ENCODE results near the gene CD99. TPM values are rescaled to one million over a fixed set of nuclear protein-coding genes. Genes with fewer than 3 reads are reported as not detected.
A peak's percentile ranks its signal among the peaks of the same experiment; 100 is the strongest.

CD99 gene
- total and polyA plus RNA-seq, 2 of the 13 experiments (the other 11 are each of a cell fraction or from before 2014, with no cell fraction given), result 78.8 to 111 TPM

DNA sequence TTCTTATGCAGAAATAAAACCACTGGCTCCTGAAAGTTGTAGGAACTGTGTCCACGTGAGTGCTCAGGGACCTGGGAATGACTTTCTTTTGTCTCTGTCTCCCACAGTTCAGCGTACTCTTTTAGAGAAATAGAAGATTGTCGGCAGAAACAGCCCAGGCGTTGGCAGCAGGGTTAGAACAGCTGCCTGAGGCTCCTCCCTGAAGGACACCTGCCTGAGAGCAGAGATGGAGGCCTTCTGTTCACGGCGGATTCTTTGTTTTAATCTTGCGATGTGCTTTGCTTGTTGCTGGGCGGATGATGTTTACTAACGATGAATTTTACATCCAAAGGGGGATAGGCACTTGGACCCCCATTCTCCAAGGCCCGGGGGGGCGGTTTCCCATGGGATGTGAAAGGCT is 49.6 kb downstream of the CD99 start:
- H3K4me2 ChIP-seq (ENCODE audit: low read depth, low read length), result no peak overlapping the region
- H3K4me1 ChIP-seq (ENCODE audit: insufficient read depth, low read length), result no peaks in the 10 kb centered on the region
- ChIA-PET CTCF (ENCODE audit: low intra/inter-chr PET ratio, low total read pairs) (no interaction called here), POLR2A (no interaction called here)
- no peak for FAIRE-seq
- H3K27me3 ChIP-seq (ENCODE audit: control insufficient read depth in 1 of 2, insufficient read depth in 2 of 2, low read length in 2 of 2), result no peaks in the 10 kb centered on the region
- no peak for TF ChIP-seq EEA1 (CRISPR knock-in tag; IDR thresholded peaks at IDR 0.05; ENCODE audit: borderline replicate concordance)
- no peak for TF ChIP-seq YEATS4 (CRISPR knock-in tag; IDR thresholded peaks at IDR 0.05; ENCODE audit: borderline replicate concordance)
- TF ChIP-seq IKZF4 (CRISPR knock-in tag; IDR thresholded peaks at IDR 0.05; ENCODE audit: borderline replicate concordance, low read depth, not compliant biosample characterization), result no peak
- no peak for TF ChIP-seq SMARCC2 (IDR thresholded peaks at IDR 0.05)
- no peak for TF ChIP-seq ZZZ3 (CRISPR knock-in tag; IDR thresholded peaks at IDR 0.05; ENCODE audit: borderline replicate concordance)
- TF ChIP-seq ZNF432 (CRISPR knock-in tag; IDR thresholded peaks at IDR 0.05; ENCODE audit: borderline replicate concordance), result no peak
- no peak for TF ChIP-seq LCORL (IDR thresholded peaks at IDR 0.05)
- no peak for TF ChIP-seq LCORL (CRISPR knock-in tag; IDR thresholded peaks at IDR 0.05)
- H3K79me2 ChIP-seq (ENCODE audit: insufficient read depth, low read length), result no peaks in the 10 kb centered on the region
- H2AFZ ChIP-seq (ENCODE audit: low read length), result no peak overlapping the region
- no peak overlapping the region for H3K27ac ChIP-seq (ENCODE audit: extremely low read length, insufficient read depth, low read length)
- intact Hi-C loops (cut with micrococcal nuclease; ENCODE audit: unreplicated experiment), result no loop called here
- 90% methylated on average over 11 of the region's 11 CpGs for WGBS (ENCODE audit: low lambda C conversion rate)
- H3K4me3 ChIP-seq (replicated peaks in 1 of 3; ENCODE audit: insufficient read depth in 1 of 3, low read depth in 2 of 3, low read length in 3 of 3), result no peak overlapping the region
- DNase-seq (ENCODE audit: low spot score), result no peak
- BruUV-seq (replicated peaks), result TSS peak; percentile 68
- H4K20me1 ChIP-seq (ENCODE audit: insufficient read depth, low read length), result no peaks in the 10 kb centered on the region
- H3K9me3 ChIP-seq (ENCODE audit: low read length), result no peaks in the 10 kb centered on the region
- ATAC-seq, result no peak
- peaks cover 4 to 33% of the 10 kb centered on the region in 2 experiments; a peak in 3 of 5 replicates for H3K36me3 ChIP-seq (replicated peaks in 1 of 2; ENCODE audit: control insufficient read depth in 1 of 2, insufficient read depth in 2 of 2, low read length in 2 of 2)
- in situ Hi-C loops (cut with HindIII; ENCODE audit: extremely low pct_ligation_motif_present, low pct_unique_long_range_greater_than_20kb), result no loop called here
- no peak overlapping the region for H3K9ac ChIP-seq (ENCODE audit: insufficient read depth, low read depth, low read length)

DNA sequence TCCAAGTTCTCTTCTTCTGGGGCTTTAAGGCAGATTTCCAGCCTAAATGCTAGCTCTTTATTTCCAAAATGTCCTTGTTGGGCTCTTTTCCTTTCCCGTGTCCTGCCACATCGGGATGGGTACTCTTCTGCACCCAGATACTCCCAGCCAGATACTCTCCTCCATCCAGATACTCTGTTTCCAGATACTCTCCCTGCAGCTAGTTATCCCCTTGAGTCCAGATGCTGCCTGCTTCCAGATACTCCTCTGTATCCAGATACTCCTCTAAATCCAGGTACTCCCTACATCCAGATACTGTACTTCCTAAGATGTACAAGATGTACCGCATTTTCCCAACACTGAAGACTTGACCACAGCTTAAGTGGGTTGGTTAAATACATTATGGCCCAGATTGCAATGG is 50.3 kb downstream of the CD99 start:
- Histone ChIP-seq H3K27me3 (ENCODE audit: control insufficient read depth in 1 of 2, insufficient read depth in 2 of 2, low read length in 2 of 2) (no peaks in the 10 kb centered on the region), H3K9ac (ENCODE audit: insufficient read depth, low read depth, low read length) (no peak overlapping the region), H4K20me1 (ENCODE audit: insufficient read depth, low read length) (no peaks in the 10 kb centered on the region), H3K4me1 (ENCODE audit: insufficient read depth, low read length) (peaks cover 6% of the 10 kb centered on the region), H3K9me3 (ENCODE audit: low read length) (no peaks in the 10 kb centered on the region), H3K36me3 (replicated peaks in 1 of 2; ENCODE audit: control insufficient read depth in 1 of 2, insufficient read depth in 2 of 2, low read length in 2 of 2) (peaks cover 3 to 33% of the 10 kb centered on the region in 2 experiments; a peak in 3 of 5 replicates), H3K4me3 (replicated peaks in 1 of 3; ENCODE audit: insufficient read depth in 1 of 3, low read depth in 2 of 3, low read length in 3 of 3) (no peak overlapping the region), H3K27ac (ENCODE audit: extremely low read length, insufficient read depth, low read length) (no peak overlapping the region), H2AFZ (ENCODE audit: low read length) (no peak overlapping the region), H3K4me2 (ENCODE audit: low read depth, low read length) (no peak overlapping the region), H3K79me2 (ENCODE audit: insufficient read depth, low read length) (no peaks in the 10 kb centered on the region)
- 97% methylated on average over 3 of the region's 3 CpGs for WGBS (ENCODE audit: low lambda C conversion rate)
- ChIA-PET POLR2A (no interaction called here), CTCF (ENCODE audit: low intra/inter-chr PET ratio, low total read pairs) (no interaction called here)
- in situ Hi-C loops (cut with HindIII; ENCODE audit: extremely low pct_ligation_motif_present, low pct_unique_long_range_greater_than_20kb) (no loop called here), intact Hi-C loops (cut with micrococcal nuclease; ENCODE audit: unreplicated experiment) (no loop called here)
- FAIRE-seq, result no peak
- no peak for ATAC-seq
- DNase-seq (ENCODE audit: low spot score), result no peak
- no TSS peak for BruUV-seq (replicated peaks)
- no peak for TF ChIP-seq PAX8 (CRISPR knock-in tag; IDR thresholded peaks at IDR 0.05; ENCODE audit: borderline replicate concordance)
- TF ChIP-seq ZNF510 (CRISPR knock-in tag; IDR thresholded peaks at IDR 0.05; ENCODE audit: low read depth), result no peak
- no peak for TF ChIP-seq ZNF138 (CRISPR knock-in tag; IDR thresholded peaks at IDR 0.05; ENCODE audit: low read depth)
- TF ChIP-seq, protein P1, sequence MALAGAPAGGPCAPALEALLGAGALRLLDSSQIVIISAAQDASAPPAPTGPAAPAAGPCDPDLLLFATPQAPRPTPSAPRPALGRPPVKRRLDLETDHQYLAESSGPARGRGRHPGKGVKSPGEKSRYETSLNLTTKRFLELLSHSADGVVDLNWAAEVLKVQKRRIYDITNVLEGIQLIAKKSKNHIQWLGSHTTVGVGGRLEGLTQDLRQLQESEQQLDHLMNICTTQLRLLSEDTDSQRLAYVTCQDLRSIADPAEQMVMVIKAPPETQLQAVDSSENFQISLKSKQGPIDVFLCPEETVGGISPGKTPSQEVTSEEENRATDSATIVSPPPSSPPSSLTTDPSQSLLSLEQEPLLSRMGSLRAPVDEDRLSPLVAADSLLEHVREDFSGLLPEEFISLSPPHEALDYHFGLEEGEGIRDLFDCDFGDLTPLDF (CRISPR knock-in tag; IDR thresholded peaks at IDR 0.05), result no peak
- TF ChIP-seq ZNF569 (CRISPR knock-in tag; IDR thresholded peaks at IDR 0.05; ENCODE audit: borderline replicate concordance), result no peak
- no peak for TF ChIP-seq NCOA2 (CRISPR knock-in tag; IDR thresholded peaks at IDR 0.05)
- no peak for TF ChIP-seq IKZF1 (IDR thresholded peaks at IDR 0.05)
- no peak for TF ChIP-seq NR2F6 (IDR thresholded peaks at IDR 0.05)
- TF ChIP-seq NR2F6 (CRISPR knock-in tag; IDR thresholded peaks at IDR 0.05), result no peak

Measured in HepG2 (cell line).